ENCODE data around the gene PRG3. TPM values are rescaled to one million over a fixed set of nuclear protein-coding genes. Genes with fewer than 3 reads are reported as not detected.

Gene PRG3
- total RNA-seq, 1 experiment from 2014 or later: not detected

GRCh38 chr11:57391111-57391510 is 10.2 kb upstream of the PRG3 start:
- intact Hi-C loops (cut with micrococcal nuclease; ENCODE audit: unreplicated experiment) (no loop called here), in situ Hi-C loops (cut with HindIII; ENCODE audit: low pct_unique_long_range_greater_than_20kb, low sequenced_read_pairs) (no loop called here)
- peaks cover 20% of the 10 kb centered on the region for H3K27me3 ChIP-seq (ENCODE audit: control insufficient read depth, insufficient read depth, low read length)
- H3K27ac ChIP-seq (ENCODE audit: low read length): no peak overlapping the region
- POLR2A ChIA-PET: no interaction called here
- CTCF ChIA-PET: no interaction called here
- no TSS peak for BruUV-seq (replicated peaks)
- no peak overlapping the region for H3K4me3 ChIP-seq (ENCODE audit: low read depth in 2 of 2, low read length in 2 of 2)
- no peaks in the 10 kb centered on the region for H3K36me3 ChIP-seq (ENCODE audit: control insufficient read depth, insufficient read depth, low read length)
- no peaks in the 10 kb centered on the region for H3K4me1 ChIP-seq (ENCODE audit: control insufficient read depth, insufficient read depth, low read length)
- TF ChIP-seq TCF7L2 (IDR thresholded peaks at IDR 0.05; ENCODE audit: low read depth, low read length) (no peak), CTCF (IDR thresholded peaks at IDR 0.05) (no peak), SIN3A (IDR thresholded peaks at IDR 0.05; ENCODE audit: borderline replicate concordance, insufficient read depth, low read depth, low read length) (no peak), REST (IDR thresholded peaks at IDR 0.05; ENCODE audit: insufficient read depth in 1 of 2, low read depth in 2 of 2, low read length in 1 of 2) (no peak), POLR2AphosphoS5 (IDR thresholded peaks at IDR 0.05; ENCODE audit: low read depth, low read length) (no peak)
- no peak for ATAC-seq
- H3K9me3 ChIP-seq (ENCODE audit: control insufficient read depth, insufficient read depth, low read depth, low read length): no peaks in the 10 kb centered on the region
- no peak for DNase-seq (ENCODE audit: low read depth, low spot score)

GRCh38 chr11:57390535-57390934 is 9.6 kb upstream of the PRG3 start, which contains the start of gene PRG2:
TSS of gene PRG2 (minus strand) at chr11:57390650. CDS start at chr11:57389944, 706 bp downstream.
- no peak within 1 kb of the TSS for H3K4me3 ChIP-seq (ENCODE audit: low read depth in 2 of 2, low read length in 2 of 2)
- ATAC-seq: no peak

GRCh38 chr11:57387289-57388030 is 6.5 kb upstream of the PRG3 start:
- CTCF ChIA-PET: no interaction called here
- TF ChIP-seq CTCF (IDR thresholded peaks at IDR 0.05) (no peak), SIN3A (IDR thresholded peaks at IDR 0.05; ENCODE audit: borderline replicate concordance, insufficient read depth, low read depth, low read length) (no peak), TCF7L2 (IDR thresholded peaks at IDR 0.05; ENCODE audit: low read depth, low read length) (no peak), REST (IDR thresholded peaks at IDR 0.05; ENCODE audit: insufficient read depth in 1 of 2, low read depth in 2 of 2, low read length in 1 of 2) (no peak), POLR2AphosphoS5 (IDR thresholded peaks at IDR 0.05; ENCODE audit: low read depth, low read length) (no peak)
- peaks cover 21% of the 10 kb centered on the region for H3K27me3 ChIP-seq (ENCODE audit: control insufficient read depth, insufficient read depth, low read length)
- H3K4me3 ChIP-seq (ENCODE audit: low read depth in 2 of 2, low read length in 2 of 2): no peak overlapping the region
- H3K9me3 ChIP-seq (ENCODE audit: control insufficient read depth, insufficient read depth, low read depth, low read length): no peaks in the 10 kb centered on the region
- in situ Hi-C loops (cut with HindIII; ENCODE audit: low pct_unique_long_range_greater_than_20kb, low sequenced_read_pairs) (no loop called here), intact Hi-C loops (cut with micrococcal nuclease; ENCODE audit: unreplicated experiment) (no loop called here)
- H3K36me3 ChIP-seq (ENCODE audit: control insufficient read depth, insufficient read depth, low read length): no peaks in the 10 kb centered on the region
- BruUV-seq (replicated peaks): no TSS peak
- no peak overlapping the region for H3K27ac ChIP-seq (ENCODE audit: low read length)
- no peak for ATAC-seq
- no peak for DNase-seq (ENCODE audit: low read depth, low spot score)
- POLR2A ChIA-PET: no interaction called here
- no peaks in the 10 kb centered on the region for H3K4me1 ChIP-seq (ENCODE audit: control insufficient read depth, insufficient read depth, low read length)

More at GRCh38 chr11:57390535-57390934, 9.6 kb upstream of the PRG3 start, which contains the start of gene PRG2:
- TF ChIP-seq TCF7L2 (IDR thresholded peaks at IDR 0.05; ENCODE audit: low read depth, low read length): no peak
- no peaks in the 10 kb centered on the region for H3K4me1 ChIP-seq (ENCODE audit: control insufficient read depth, insufficient read depth, low read length)
- intact Hi-C loops (cut with micrococcal nuclease; ENCODE audit: unreplicated experiment) (no loop called here), in situ Hi-C loops (cut with HindIII; ENCODE audit: low pct_unique_long_range_greater_than_20kb, low sequenced_read_pairs) (no loop called here)
- DNase-seq (ENCODE audit: low read depth, low spot score): no peak
- peaks cover 21% of the 10 kb centered on the region for H3K27me3 ChIP-seq (ENCODE audit: control insufficient read depth, insufficient read depth, low read length)
- no peaks in the 10 kb centered on the region for H3K9me3 ChIP-seq (ENCODE audit: control insufficient read depth, insufficient read depth, low read depth, low read length)
- no peaks in the 10 kb centered on the region for H3K36me3 ChIP-seq (ENCODE audit: control insufficient read depth, insufficient read depth, low read length)
- no peak within 1 kb of the TSS for H3K27ac ChIP-seq (ENCODE audit: low read length)
- POLR2A ChIA-PET: no interaction called here
- no TSS peak for BruUV-seq (replicated peaks)
- CTCF ChIA-PET: no interaction called here

Measured in Panc1 (cell line).